Effector CD8-positive, alpha-beta T cell (primary cell): Measurements from ENCODE around the gene MMP10.

Experiments
- DNase-seq: peaks from one replicate; lab custom pipeline; 2025; lab: John Stamatoyannopoulos, UW

The MMP10 gene

GRCh38 chr11:102729849-102730815, 50.3 kb downstream of the MMP10 start:
- no peak for DNase-seq

GRCh38 chr11:102727890-102728289, 52.5 kb downstream of the MMP10 start:
- DNase-seq = no peak

- no peak for DNase-seq
Observed at GRCh38 chr11:102724904-102725500, 55.4 kb downstream of the MMP10 start, which contains the start of gene MMP8. Gene MMP8 (minus strand): TSS chr11:102724954. CDS start chr11:102724855, 99 bp downstream.

- no peak for DNase-seq
Observed at GRCh38 chr11:102722821-102723220, 57.6 kb downstream of the MMP10 start.
